ENCODE data around the gene CREB5. TPM values are rescaled to one million over a fixed set of nuclear protein-coding genes. Genes with fewer than 3 reads are reported as not detected.

CREB5 gene
- total RNA-seq, 1 donor from 2014 or later: not detected

GRCh38 chr7:28733035-28733434, 320.7 kb downstream of the CREB5 start:
- H3K27me3 Mint-ChIP-seq (ENCODE audit: low read depth): no peaks in the 10 kb centered on the region

GRCh38 chr7:28738412-28738811, 326.1 kb downstream of the CREB5 start:
- Mint-ChIP-seq H3K27ac (no peak overlapping the region), H3K9me3 (no peaks in the 10 kb centered on the region), H3K36me3 (ENCODE audit: low read depth) (no peaks in the 10 kb centered on the region), H3K4me3 (ENCODE audit: low read depth) (no peak overlapping the region), H3K4me1 (ENCODE audit: low read depth) (no peaks in the 10 kb centered on the region), H3K27me3 (ENCODE audit: low read depth) (no peaks in the 10 kb centered on the region)
- DNase-seq (ENCODE audit: low spot score): no peak
- intact Hi-C loops (cut with micrococcal nuclease): no loop called here

More at GRCh38 chr7:28733035-28733434, 320.7 kb downstream of the CREB5 start:
- Mint-ChIP-seq H3K4me1 (ENCODE audit: low read depth) (no peaks in the 10 kb centered on the region), H3K9me3 (no peaks in the 10 kb centered on the region), H3K27ac (no peak overlapping the region), H3K4me3 (ENCODE audit: low read depth) (no peak overlapping the region), H3K36me3 (ENCODE audit: low read depth) (no peaks in the 10 kb centered on the region)
- intact Hi-C loops (cut with micrococcal nuclease): no loop called here
- DNase-seq (ENCODE audit: low spot score): no peak

- H3K4me3 Mint-ChIP-seq (ENCODE audit: low read depth): no peak overlapping the region
- H3K36me3 Mint-ChIP-seq (ENCODE audit: low read depth): no peaks in the 10 kb centered on the region
- no peaks in the 10 kb centered on the region for H3K4me1 Mint-ChIP-seq (ENCODE audit: low read depth)
- no peak overlapping the region for H3K27ac Mint-ChIP-seq
- intact Hi-C loops (cut with micrococcal nuclease): no loop called here
- no peaks in the 10 kb centered on the region for H3K27me3 Mint-ChIP-seq (ENCODE audit: low read depth)
- no peak for DNase-seq (ENCODE audit: low spot score)
- no peaks in the 10 kb centered on the region for H3K9me3 Mint-ChIP-seq
These were observed 326.8 kb downstream of the CREB5 start for GRCh38 chr7:28739128-28739527.

- Mint-ChIP-seq H3K36me3 (ENCODE audit: low read depth) (no peaks in the 10 kb centered on the region), H3K4me3 (ENCODE audit: low read depth) (no peak overlapping the region), H3K9me3 (no peaks in the 10 kb centered on the region)
These were observed 327.5 kb downstream of the CREB5 start for GRCh38 chr7:28739826-28740225.

GRCh38 chr7:28744951-28745350, 332.6 kb downstream of the CREB5 start:
- Mint-ChIP-seq H3K27me3 (ENCODE audit: low read depth) (no peaks in the 10 kb centered on the region), H3K27ac (no peak overlapping the region), H3K9me3 (no peaks in the 10 kb centered on the region), H3K36me3 (ENCODE audit: low read depth) (no peaks in the 10 kb centered on the region), H3K4me3 (ENCODE audit: low read depth) (no peak overlapping the region), H3K4me1 (ENCODE audit: low read depth) (no peaks in the 10 kb centered on the region)
- no peak for DNase-seq (ENCODE audit: low spot score)
- intact Hi-C loops (cut with micrococcal nuclease): no loop called here

More at GRCh38 chr7:28739826-28740225, 327.5 kb downstream of the CREB5 start:
- H3K27ac Mint-ChIP-seq: no peak overlapping the region
- no peak for DNase-seq (ENCODE audit: low spot score)
- no peaks in the 10 kb centered on the region for H3K27me3 Mint-ChIP-seq (ENCODE audit: low read depth)
- intact Hi-C loops (cut with micrococcal nuclease): no loop called here
- no peaks in the 10 kb centered on the region for H3K4me1 Mint-ChIP-seq (ENCODE audit: low read depth)

GRCh38 chr7:28745351-28745750, 333.0 kb downstream of the CREB5 start:
- H3K36me3 Mint-ChIP-seq (ENCODE audit: low read depth): no peaks in the 10 kb centered on the region
- no peaks in the 10 kb centered on the region for H3K27me3 Mint-ChIP-seq (ENCODE audit: low read depth)
- no peak for DNase-seq (ENCODE audit: low spot score)
- H3K4me1 Mint-ChIP-seq (ENCODE audit: low read depth): no peaks in the 10 kb centered on the region
- H3K4me3 Mint-ChIP-seq (ENCODE audit: low read depth): no peak overlapping the region
- H3K27ac Mint-ChIP-seq: no peak overlapping the region
- H3K9me3 Mint-ChIP-seq: no peaks in the 10 kb centered on the region
- intact Hi-C loops (cut with micrococcal nuclease): no loop called here

GRCh38 chr7:28747404-28747803, 335.1 kb downstream of the CREB5 start:
- H3K9me3 Mint-ChIP-seq: no peaks in the 10 kb centered on the region
- intact Hi-C loops (cut with micrococcal nuclease): no loop called here
- no peak overlapping the region for H3K27ac Mint-ChIP-seq
- H3K4me1 Mint-ChIP-seq (ENCODE audit: low read depth): no peaks in the 10 kb centered on the region
- no peaks in the 10 kb centered on the region for H3K27me3 Mint-ChIP-seq (ENCODE audit: low read depth)
- H3K4me3 Mint-ChIP-seq (ENCODE audit: low read depth): no peak overlapping the region
- no peaks in the 10 kb centered on the region for H3K36me3 Mint-ChIP-seq (ENCODE audit: low read depth)
- no peak for DNase-seq (ENCODE audit: low spot score)

- Mint-ChIP-seq H3K27ac (no peak overlapping the region), H3K4me3 (ENCODE audit: low read depth) (no peak overlapping the region), H3K27me3 (ENCODE audit: low read depth) (no peaks in the 10 kb centered on the region), H3K9me3 (no peaks in the 10 kb centered on the region), H3K36me3 (ENCODE audit: low read depth) (no peaks in the 10 kb centered on the region), H3K4me1 (ENCODE audit: low read depth) (no peaks in the 10 kb centered on the region)
- intact Hi-C loops (cut with micrococcal nuclease): no loop called here
- DNase-seq (ENCODE audit: low spot score): no peak
These were observed 335.5 kb downstream of the CREB5 start for GRCh38 chr7:28747854-28748253.

GRCh38 chr7:28748346-28748745, 336.0 kb downstream of the CREB5 start:
- no peak overlapping the region for H3K27ac Mint-ChIP-seq

GRCh38 chr7:28748933-28749584, 336.7 kb downstream of the CREB5 start:
- intact Hi-C loops (cut with micrococcal nuclease): no loop called here
- DNase-seq (ENCODE audit: low spot score): no peak

More at GRCh38 chr7:28748346-28748745, 336.0 kb downstream of the CREB5 start:
- intact Hi-C loops (cut with micrococcal nuclease): no loop called here
- no peaks in the 10 kb centered on the region for H3K36me3 Mint-ChIP-seq (ENCODE audit: low read depth)
- H3K9me3 Mint-ChIP-seq: no peaks in the 10 kb centered on the region
- H3K4me3 Mint-ChIP-seq (ENCODE audit: low read depth): no peak overlapping the region
- no peaks in the 10 kb centered on the region for H3K27me3 Mint-ChIP-seq (ENCODE audit: low read depth)
- H3K4me1 Mint-ChIP-seq (ENCODE audit: low read depth): no peaks in the 10 kb centered on the region
- DNase-seq (ENCODE audit: low spot score): no peak

GRCh38 chr7:28749638-28750037, 337.3 kb downstream of the CREB5 start:
- DNase-seq (ENCODE audit: low spot score): no peak
- H3K4me1 Mint-ChIP-seq (ENCODE audit: low read depth): no peaks in the 10 kb centered on the region
- H3K9me3 Mint-ChIP-seq: no peaks in the 10 kb centered on the region
- no peaks in the 10 kb centered on the region for H3K27me3 Mint-ChIP-seq (ENCODE audit: low read depth)
- intact Hi-C loops (cut with micrococcal nuclease): no loop called here
- H3K4me3 Mint-ChIP-seq (ENCODE audit: low read depth): no peak overlapping the region
- H3K27ac Mint-ChIP-seq: no peak overlapping the region
- H3K36me3 Mint-ChIP-seq (ENCODE audit: low read depth): no peaks in the 10 kb centered on the region

More at GRCh38 chr7:28748933-28749584, 336.7 kb downstream of the CREB5 start:
- H3K4me1 Mint-ChIP-seq (ENCODE audit: low read depth): no peaks in the 10 kb centered on the region
- no peak overlapping the region for H3K27ac Mint-ChIP-seq
- no peaks in the 10 kb centered on the region for H3K27me3 Mint-ChIP-seq (ENCODE audit: low read depth)
- no peak overlapping the region for H3K4me3 Mint-ChIP-seq (ENCODE audit: low read depth)
- H3K9me3 Mint-ChIP-seq: no peaks in the 10 kb centered on the region
- no peaks in the 10 kb centered on the region for H3K36me3 Mint-ChIP-seq (ENCODE audit: low read depth)

GRCh38 chr7:28750981-28751380, 338.7 kb downstream of the CREB5 start:
- H3K9me3 Mint-ChIP-seq: no peaks in the 10 kb centered on the region
- H3K27me3 Mint-ChIP-seq (ENCODE audit: low read depth): no peaks in the 10 kb centered on the region
- no peak overlapping the region for H3K4me3 Mint-ChIP-seq (ENCODE audit: low read depth)
- H3K27ac Mint-ChIP-seq: no peak overlapping the region
- intact Hi-C loops (cut with micrococcal nuclease): no loop called here
- H3K4me1 Mint-ChIP-seq (ENCODE audit: low read depth): no peaks in the 10 kb centered on the region
- no peak for DNase-seq (ENCODE audit: low spot score)
- no peaks in the 10 kb centered on the region for H3K36me3 Mint-ChIP-seq (ENCODE audit: low read depth)

- no peaks in the 10 kb centered on the region for H3K4me1 Mint-ChIP-seq (ENCODE audit: low read depth)
- H3K27ac Mint-ChIP-seq: no peak overlapping the region
- no peak for DNase-seq (ENCODE audit: low spot score)
- H3K4me3 Mint-ChIP-seq (ENCODE audit: low read depth): no peak overlapping the region
- H3K27me3 Mint-ChIP-seq (ENCODE audit: low read depth): no peaks in the 10 kb centered on the region
- intact Hi-C loops (cut with micrococcal nuclease): no loop called here
- no peaks in the 10 kb centered on the region for H3K36me3 Mint-ChIP-seq (ENCODE audit: low read depth)
- no peaks in the 10 kb centered on the region for H3K9me3 Mint-ChIP-seq
These were observed 341.3 kb downstream of the CREB5 start for GRCh38 chr7:28753613-28754012.

GRCh38 chr7:28754027-28754426, 341.7 kb downstream of the CREB5 start:
- Mint-ChIP-seq H3K4me3 (ENCODE audit: low read depth) (no peak overlapping the region), H3K27me3 (ENCODE audit: low read depth) (no peaks in the 10 kb centered on the region), H3K36me3 (ENCODE audit: low read depth) (no peaks in the 10 kb centered on the region), H3K27ac (no peak overlapping the region), H3K9me3 (no peaks in the 10 kb centered on the region), H3K4me1 (ENCODE audit: low read depth) (no peaks in the 10 kb centered on the region)
- intact Hi-C loops (cut with micrococcal nuclease): no loop called here
- DNase-seq (ENCODE audit: low spot score): no peak
